ENCODE data around the gene RASGRF2. TPM values are rescaled to one million over a fixed set of nuclear protein-coding genes. Genes with fewer than 3 reads are reported as not detected.
A peak's percentile ranks its signal among the peaks of the same experiment; 100 is the strongest.

RASGRF2 gene
- total RNA-seq, 2 experiments from 2014 or later, result 10.0 to 11.6 TPM

DNA sequence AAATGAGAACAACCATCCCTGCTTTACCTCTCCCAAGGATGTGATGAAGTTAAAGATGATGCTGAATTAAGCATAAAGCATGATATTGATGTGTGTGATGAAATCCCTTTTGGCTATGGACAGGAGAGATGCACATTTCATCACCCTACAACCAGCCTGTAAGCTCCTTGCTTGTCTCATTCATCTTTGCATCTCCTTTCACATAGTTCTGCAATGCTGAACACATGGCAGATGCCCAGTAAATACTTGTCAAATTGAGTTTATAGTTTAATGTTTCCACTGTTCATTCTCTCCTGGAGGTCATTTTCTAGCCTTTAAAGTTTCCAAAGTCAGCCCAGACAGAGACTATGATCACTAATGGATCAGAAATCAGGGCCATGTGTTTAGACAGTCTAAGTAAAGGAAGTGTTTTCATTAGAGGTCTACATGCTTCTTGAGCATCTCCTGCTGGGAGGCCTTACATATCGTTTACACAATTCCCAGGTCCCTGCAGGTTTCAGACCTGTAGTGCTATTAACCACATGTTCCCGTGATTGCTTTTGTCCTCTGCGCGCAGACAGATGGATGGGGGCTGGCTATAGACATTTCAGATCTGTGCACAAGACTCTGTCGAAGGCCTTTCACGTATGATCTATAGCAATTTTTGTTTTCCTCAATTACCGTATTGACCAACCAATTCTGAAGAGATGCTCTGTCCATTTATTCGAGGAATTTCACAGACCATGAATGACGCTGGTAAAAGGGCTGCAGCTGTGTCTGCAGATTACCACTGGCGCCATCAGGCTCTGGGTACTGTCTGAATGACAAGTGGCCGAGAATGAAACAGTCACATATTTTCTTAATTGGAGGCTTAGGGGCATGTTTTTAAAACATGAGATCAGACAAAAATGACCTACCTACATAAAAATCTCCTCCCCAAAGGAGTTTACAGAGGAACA lies 223.9 kb downstream of the RASGRF2 start:
- CTCF ChIA-PET, result interaction anchor here (1.5 to 3.2 kb wide), 3 partner anchors 10 to 77 kb away, joined by 4 to 24 read pairs (median 20); no protein-coding TSS in a partner anchor

DNA sequence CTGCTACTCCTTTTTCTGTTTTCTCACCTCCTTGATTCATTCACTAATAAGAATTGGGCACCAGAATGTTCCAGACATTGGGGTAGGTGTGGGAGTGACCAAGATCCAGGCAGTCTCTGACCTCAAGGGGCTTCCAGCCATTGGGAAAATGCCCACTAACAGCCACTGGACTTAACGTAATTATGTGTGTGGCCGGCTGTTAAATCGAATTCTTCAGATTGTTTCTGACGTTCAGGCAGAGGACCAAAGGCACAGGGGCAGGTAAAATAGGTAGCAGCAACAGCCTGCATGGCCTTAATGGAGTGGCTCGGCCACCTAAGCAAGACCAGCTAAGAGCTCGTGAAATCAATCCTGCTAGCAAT lies 224.6 kb downstream of the RASGRF2 start:
- POLR2A ChIA-PET, result no interaction called here
- H3K27me3 Mint-ChIP-seq (ENCODE audit: low read depth), result no peaks in the 10 kb centered on the region
- ATAC-seq, result no peak

More for the DNA sequence above, 223.9 kb downstream of the RASGRF2 start:
- Mint-ChIP-seq H3K4me3 (no peak overlapping the region), H3K27me3 (ENCODE audit: low read depth) (no peaks in the 10 kb centered on the region), H3K36me3 (ENCODE audit: low read depth) (no peaks in the 10 kb centered on the region), H3K9me3 (ENCODE audit: insufficient read depth) (no peaks in the 10 kb centered on the region), H3K27ac (no peak overlapping the region), H3K4me1 (ENCODE audit: low read depth) (peaks cover 31% of the 10 kb centered on the region)
- DNase-seq (no peak), ATAC-seq (no peak)
- POLR2A ChIA-PET, result interaction anchor here (1.3 kb wide), 1 partner anchor 117 kb away, joined by 7 read pairs; the partner anchor contains the start of gene ZCCHC9

DNA sequence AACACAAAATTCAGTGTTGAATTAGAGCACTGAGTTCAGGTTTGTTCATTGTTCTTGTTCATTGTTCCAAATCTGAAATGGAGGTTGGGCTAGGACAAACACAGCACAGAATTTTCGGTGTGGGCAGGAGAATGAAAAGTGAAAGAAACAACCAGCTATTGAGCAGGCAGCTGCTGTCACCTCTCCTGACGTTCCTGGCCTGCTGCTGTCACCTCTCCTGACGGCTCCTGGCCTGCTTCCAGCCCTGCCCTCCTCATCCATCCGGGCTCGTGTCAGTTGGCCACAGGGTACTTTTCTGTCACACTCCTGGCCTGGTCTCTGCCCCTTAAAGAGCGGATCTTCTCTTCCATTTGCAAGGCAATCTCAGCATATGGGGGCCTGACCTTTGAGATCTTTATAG lies 227.7 kb downstream of the RASGRF2 start:
- H3K4me1 Mint-ChIP-seq (ENCODE audit: low read depth), result peaks cover 28% of the 10 kb centered on the region
- H3K4me3 Mint-ChIP-seq, result peak overlapping the region; percentile 28
- H3K27ac Mint-ChIP-seq, result peak overlapping the region; percentile 66
- no peaks in the 10 kb centered on the region for H3K27me3 Mint-ChIP-seq (ENCODE audit: low read depth)
- ATAC-seq (no peak), DNase-seq (no peak)
- POLR2A ChIA-PET, result no interaction called here
- no peaks in the 10 kb centered on the region for H3K36me3 Mint-ChIP-seq (ENCODE audit: low read depth)
- CTCF ChIA-PET, result interaction anchor here (1.3 kb wide), 1 partner anchor 79 kb away, joined by 3 read pairs; no protein-coding TSS in a partner anchor
- no peaks in the 10 kb centered on the region for H3K9me3 Mint-ChIP-seq (ENCODE audit: insufficient read depth)

More for the DNA sequence above, 224.6 kb downstream of the RASGRF2 start:
- H3K4me1 Mint-ChIP-seq (ENCODE audit: low read depth), result peaks cover 31% of the 10 kb centered on the region
- no peak overlapping the region for H3K27ac Mint-ChIP-seq
- no peaks in the 10 kb centered on the region for H3K9me3 Mint-ChIP-seq (ENCODE audit: insufficient read depth)
- no peak for DNase-seq
- no peaks in the 10 kb centered on the region for H3K36me3 Mint-ChIP-seq (ENCODE audit: low read depth)
- CTCF ChIA-PET, result interaction anchor here (3.2 kb wide), 1 partner anchor 10 kb away, joined by 20 read pairs; no protein-coding TSS in a partner anchor
- H3K4me3 Mint-ChIP-seq, result no peak overlapping the region

- Mint-ChIP-seq H3K4me1 (ENCODE audit: low read depth) (peaks cover 17% of the 10 kb centered on the region), H3K27me3 (ENCODE audit: low read depth) (no peaks in the 10 kb centered on the region), H3K27ac (no peak overlapping the region), H3K36me3 (ENCODE audit: low read depth) (no peaks in the 10 kb centered on the region), H3K9me3 (ENCODE audit: insufficient read depth) (no peaks in the 10 kb centered on the region), H3K4me3 (no peak overlapping the region)
- DNase-seq (no peak), ATAC-seq (no peak)
- POLR2A ChIA-PET, result no interaction called here
- CTCF ChIA-PET, result interaction anchor here (1.3 to 1.4 kb wide), 3 partner anchors 16 to 111 kb away, joined by 3 to 4 read pairs (median 3); no protein-coding TSS in a partner anchor
Measured at GRCh38 chr5:81188962-81189361, 228.8 kb downstream of the RASGRF2 start.

GRCh38 chr5:81189875-81190498 lies 229.8 kb downstream of the RASGRF2 start:
- Mint-ChIP-seq H3K27me3 (ENCODE audit: low read depth) (no peaks in the 10 kb centered on the region), H3K27ac (no peak overlapping the region), H3K9me3 (ENCODE audit: insufficient read depth) (no peaks in the 10 kb centered on the region), H3K4me3 (no peak overlapping the region), H3K36me3 (ENCODE audit: low read depth) (no peaks in the 10 kb centered on the region), H3K4me1 (ENCODE audit: low read depth) (peaks cover 22% of the 10 kb centered on the region)
- DNase-seq, result no peak
- CTCF ChIA-PET, result interaction anchor here (0.6 to 2.6 kb wide), 6 partner anchors 12 to 502 kb away, joined by 3 to 7 read pairs (median 4); no protein-coding TSS in a partner anchor
- ATAC-seq, result no peak
- POLR2A ChIA-PET, result no interaction called here

- DNase-seq (no peak), ATAC-seq (no peak)
- Mint-ChIP-seq H3K36me3 (ENCODE audit: low read depth) (no peaks in the 10 kb centered on the region), H3K27ac (no peak overlapping the region), H3K4me1 (ENCODE audit: low read depth) (peaks cover 25% of the 10 kb centered on the region), H3K27me3 (ENCODE audit: low read depth) (no peaks in the 10 kb centered on the region), H3K4me3 (no peak overlapping the region), H3K9me3 (ENCODE audit: insufficient read depth) (no peaks in the 10 kb centered on the region)
- ChIA-PET CTCF (interaction anchor here (0.8 to 2.6 kb wide), 6 partner anchors 13 to 504 kb away, joined by 3 to 7 read pairs (median 4); no protein-coding TSS in a partner anchor), POLR2A (no interaction called here)
Measured at GRCh38 chr5:81191726-81192372, 231.7 kb downstream of the RASGRF2 start.

GRCh38 chr5:81192373-81192750 lies 232.2 kb downstream of the RASGRF2 start:
- CTCF ChIA-PET, result interaction anchor here (0.8 to 3.7 kb wide), 7 partner anchors 10 to 505 kb away, joined by 3 to 24 read pairs (median 6); no protein-coding TSS in a partner anchor
- POLR2A ChIA-PET, result no interaction called here

DNA sequence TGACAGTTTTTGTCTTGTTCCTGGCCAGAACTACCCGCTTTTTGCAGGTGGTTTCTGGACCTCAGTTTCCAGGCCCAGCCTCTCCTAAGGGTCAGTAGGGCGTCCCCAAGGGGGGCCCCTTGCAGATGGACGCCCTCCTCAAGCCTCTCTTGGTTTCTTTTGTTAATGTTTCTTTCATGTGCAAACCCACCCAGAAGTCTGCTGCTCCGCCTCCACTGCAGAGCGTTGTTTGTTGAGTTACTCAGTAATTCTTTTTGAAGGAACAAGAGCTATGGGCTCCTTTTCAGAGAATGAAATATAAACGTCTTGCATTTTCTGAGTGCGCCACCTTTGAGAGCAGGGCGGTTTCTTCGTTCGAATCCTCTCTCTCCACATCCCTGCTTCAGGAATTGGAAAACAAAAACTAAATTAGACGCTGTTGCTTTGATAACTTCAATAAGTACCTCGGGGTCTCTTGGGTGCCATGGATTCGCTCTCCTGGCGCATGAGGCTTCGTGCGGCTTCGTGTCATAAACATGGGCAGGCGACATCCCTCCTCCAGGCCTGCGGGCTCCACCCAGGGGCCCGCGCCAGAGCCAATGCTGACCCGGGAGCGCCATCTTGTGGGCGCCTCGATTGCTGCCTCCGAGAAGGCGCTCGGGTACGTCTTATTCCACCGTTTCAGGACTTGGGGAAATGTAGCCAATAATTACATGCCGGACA lies 234.6 kb downstream of the RASGRF2 start:
- POLR2A ChIA-PET, result no interaction called here
- no peaks in the 10 kb centered on the region for H3K27me3 Mint-ChIP-seq (ENCODE audit: low read depth)
- H3K36me3 Mint-ChIP-seq (ENCODE audit: low read depth), result no peaks in the 10 kb centered on the region
- H3K9me3 Mint-ChIP-seq (ENCODE audit: insufficient read depth), result no peaks in the 10 kb centered on the region
- H3K4me3 Mint-ChIP-seq, result peak overlapping the region; percentile 36
- peaks cover 9% of the 10 kb centered on the region for H3K4me1 Mint-ChIP-seq (ENCODE audit: low read depth)
- peak; percentile 88 for DNase-seq
- peak; percentile 99 for ATAC-seq
- CTCF ChIA-PET, result interaction anchor here (0.7 to 3.7 kb wide), 29 partner anchors 9 to 1316 kb away, joined by 3 to 24 read pairs (median 3); no protein-coding TSS in a partner anchor
- H3K27ac Mint-ChIP-seq, result peak overlapping the region; percentile 58

More at GRCh38 chr5:81192373-81192750, 232.2 kb downstream of the RASGRF2 start:
- no peaks in the 10 kb centered on the region for H3K9me3 Mint-ChIP-seq (ENCODE audit: insufficient read depth)
- no peak for DNase-seq
- no peak overlapping the region for H3K27ac Mint-ChIP-seq
- no peaks in the 10 kb centered on the region for H3K27me3 Mint-ChIP-seq (ENCODE audit: low read depth)
- no peak for ATAC-seq
- H3K4me3 Mint-ChIP-seq, result no peak overlapping the region
- H3K36me3 Mint-ChIP-seq (ENCODE audit: low read depth), result no peaks in the 10 kb centered on the region
- peaks cover 25% of the 10 kb centered on the region for H3K4me1 Mint-ChIP-seq (ENCODE audit: low read depth)

DNA sequence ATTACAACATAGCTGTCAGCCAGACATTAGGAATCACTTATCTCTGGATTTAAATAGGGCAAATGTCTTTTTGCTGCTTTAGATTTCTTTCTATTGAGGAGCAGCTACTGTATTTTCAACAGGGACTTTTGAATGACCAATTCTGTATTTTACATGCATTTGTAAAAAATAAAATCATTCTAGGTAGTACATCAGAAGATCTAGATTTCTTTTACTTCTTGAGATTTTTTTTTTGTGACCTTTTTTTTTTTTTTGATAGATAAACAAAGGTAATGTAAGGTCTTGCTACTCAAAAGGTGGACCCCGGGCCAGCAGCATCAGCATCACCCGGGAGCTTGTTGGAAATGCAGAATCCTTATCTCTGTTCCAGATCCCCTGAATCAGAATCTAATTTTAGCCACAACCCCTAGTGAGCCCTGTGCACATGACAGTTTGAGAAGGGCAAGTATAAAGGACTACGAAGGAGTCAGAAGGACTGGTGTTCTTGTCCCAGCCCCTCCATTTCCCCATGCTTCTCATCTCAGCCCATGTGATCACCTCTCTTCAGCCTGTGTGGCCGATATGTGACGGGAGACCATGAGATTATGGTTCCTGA lies 235.3 kb downstream of the RASGRF2 start:
- Mint-ChIP-seq H3K4me3 (peak overlapping the region; percentile 36), H3K9me3 (ENCODE audit: insufficient read depth) (no peaks in the 10 kb centered on the region), H3K27ac (no peak overlapping the region), H3K36me3 (ENCODE audit: low read depth) (no peaks in the 10 kb centered on the region), H3K27me3 (ENCODE audit: low read depth) (no peaks in the 10 kb centered on the region), H3K4me1 (ENCODE audit: low read depth) (peaks cover 9% of the 10 kb centered on the region)
- ATAC-seq (no peak), DNase-seq (no peak)
- ChIA-PET CTCF (interaction anchor here (0.7 to 3.7 kb wide), 29 partner anchors 9 to 1317 kb away, joined by 3 to 24 read pairs (median 3); no protein-coding TSS in a partner anchor), POLR2A (no interaction called here)

DNA sequence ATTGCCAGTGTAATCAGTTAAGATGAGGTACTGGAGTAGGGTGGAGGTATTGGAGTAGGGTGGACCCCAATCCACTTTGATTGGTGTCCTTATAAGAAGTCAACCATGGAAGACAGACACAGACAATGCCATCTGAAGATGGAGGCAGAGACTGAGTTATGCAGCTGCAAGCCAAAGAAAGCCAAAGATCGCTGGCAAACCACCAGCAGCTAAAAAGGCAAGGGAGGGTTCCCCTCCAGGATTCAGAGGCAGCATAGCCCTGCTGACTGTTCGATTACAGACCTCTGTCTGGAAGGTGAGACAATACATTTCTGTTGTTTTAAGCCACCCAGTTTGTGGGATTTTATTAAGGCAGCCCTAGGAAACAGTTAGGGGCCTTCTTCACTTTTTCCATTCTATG lies 242.5 kb downstream of the RASGRF2 start:
- POLR2A ChIA-PET, result no interaction called here
- Mint-ChIP-seq H3K27ac (no peak overlapping the region), H3K36me3 (ENCODE audit: low read depth) (no peaks in the 10 kb centered on the region), H3K4me3 (no peak overlapping the region), H3K27me3 (ENCODE audit: low read depth) (no peaks in the 10 kb centered on the region), H3K9me3 (ENCODE audit: insufficient read depth) (no peaks in the 10 kb centered on the region), H3K4me1 (ENCODE audit: low read depth) (no peaks in the 10 kb centered on the region)
- CTCF ChIA-PET, result no interaction called here
- ATAC-seq (no peak), DNase-seq (no peak)

- Mint-ChIP-seq H3K4me1 (ENCODE audit: low read depth) (no peaks in the 10 kb centered on the region), H3K9me3 (ENCODE audit: insufficient read depth) (no peaks in the 10 kb centered on the region), H3K27ac (no peak overlapping the region), H3K4me3 (no peak overlapping the region), H3K27me3 (ENCODE audit: low read depth) (no peaks in the 10 kb centered on the region), H3K36me3 (ENCODE audit: low read depth) (no peaks in the 10 kb centered on the region)
- CTCF ChIA-PET, result no interaction called here
- POLR2A ChIA-PET, result no interaction called here
- DNase-seq (no peak), ATAC-seq (no peak)
Measured at GRCh38 chr5:81203729-81204128, 243.6 kb downstream of the RASGRF2 start.
